Prostate gland (tissue), 2 donors: ENCODE measurements around the gene ZNF77.

ENCODE experiments used
- CTCF ChIP-seq, 4 experiments: fragments of 200-600 bp in 2 of 4; fragments of 450-650 bp in 2 of 4; sonication (generic) in 2 of 4; IDR thresholded peaks; 1 replicate in 3 of 4; 2 replicates in 1 of 4; pipeline ENCODE4 v1.5.1; 2016 to 2019; ENCODE audit warnings: antibody characterized with exemption in 4 of 4, mild to moderate bottlenecking in 2 of 4, moderate library complexity in 2 of 4
- POLR2A ChIP-seq: fragments of 450-650 bp; IDR thresholded peaks from one replicate; pipeline ENCODE4 v1.6.1; 2016; ENCODE audit warnings: antibody characterized with exemption, mild to moderate bottlenecking

- TF ChIP-seq CTCF (IDR thresholded peaks at IDR 0.05) (no peak), POLR2A (peak; percentile 89)
Observed at GRCh38 chr19:2950286-2951124, 5.7 kb upstream of the ZNF77 start.
